Fibroblast of lung (primary cell): ENCODE measurements around the gene SRPK2. TPM values are rescaled to one million over a fixed set of nuclear protein-coding genes. Genes with fewer than 3 reads are reported as not detected.
"Not testable (repeated sequence)": the region's sequence is repeated elsewhere in the genome, so short reads cannot be mapped to it uniquely, and the experiment has no call there.

Source experiments
- DNase-seq, 2 donors: peaks; one replicate each; pipeline versions ENCODE4 v3.0.0 to v3.0.0-alpha.2; 2010; ENCODE audit warnings: low read depth in 2 of 2
- H2AFZ ChIP-seq: 2 replicates; pipeline ENCODE4 v1.5.1; 2012; ENCODE audit warnings: low read length, control low read depth, inconsistent platforms
- H3K27ac ChIP-seq: 2 replicates; pipeline ENCODE4 v1.5.1; 2011; ENCODE audit warnings: low read length, control low read depth; ENCODE audit not compliant: insufficient read depth
- H3K27me3 ChIP-seq: 2 replicates; pipeline ENCODE4 v1.5.1; 2011; ENCODE audit warnings: mild to moderate bottlenecking, low read length; ENCODE audit not compliant: control insufficient read depth, insufficient read depth
- H3K36me3 ChIP-seq: 2 replicates; pipeline ENCODE4 v1.5.1; 2011; ENCODE audit warnings: low read length; ENCODE audit not compliant: control insufficient read depth, insufficient read depth
- H3K4me1 ChIP-seq: 2 replicates; pipeline ENCODE4 v1.5.1; 2011; ENCODE audit warnings: low read length; ENCODE audit not compliant: control insufficient read depth, insufficient read depth; ENCODE audit errors: extremely low read depth
- H3K4me2 ChIP-seq: 2 replicates; pipeline ENCODE4 v1.5.1; 2011; ENCODE audit warnings: low read length, control low read depth; ENCODE audit not compliant: insufficient read depth; ENCODE audit errors: extremely low read depth
- H3K4me3 ChIP-seq, 4 experiments: fragments of 200-600 bp in 1 of 4; sonication (generic) in 1 of 4; replicated peaks in 1 of 4; 2 replicates each; pipeline ENCODE4 v1.5.1; 2011 to 2016; ENCODE audit warnings: low read length in 4 of 4, low read depth in 3 of 4, mild to moderate bottlenecking in 3 of 4, control low read depth in 2 of 4, inconsistent platforms in 1 of 4, mixed read lengths in 1 of 4; ENCODE audit not compliant: insufficient read depth in 1 of 4; ENCODE audit errors: control extremely low read depth in 1 of 4
- H3K79me2 ChIP-seq: 2 replicates; pipeline ENCODE4 v1.5.1; 2012; ENCODE audit warnings: mild to moderate bottlenecking, low read length, inconsistent platforms; ENCODE audit not compliant: control insufficient read depth, insufficient read depth
- H3K9ac ChIP-seq: 2 replicates; pipeline ENCODE4 v1.5.1; 2011; ENCODE audit warnings: mild to moderate bottlenecking, low read length, control low read depth; ENCODE audit not compliant: insufficient read depth
- H3K9me3 ChIP-seq: 2 replicates; pipeline ENCODE4 v1.5.1; 2012; ENCODE audit warnings: low read depth, low read length; ENCODE audit not compliant: control insufficient read depth, insufficient read depth
- H4K20me1 ChIP-seq: 2 replicates; pipeline ENCODE4 v1.5.1; 2011; ENCODE audit warnings: low read length; ENCODE audit not compliant: control insufficient read depth, insufficient read depth; ENCODE audit errors: extremely low read depth
- CTCF ChIP-seq, 2 donors: IDR thresholded peaks in 1 of 2; conservative IDR thresholded peaks in 1 of 2; 1 replicate in 1 of 2; 2 replicates in 1 of 2; pipeline ENCODE4 v1.5.1; 2011 to 2012; ENCODE audit warnings: low read length in 2 of 2, control low read depth in 1 of 2, inconsistent platforms in 1 of 2, low read depth in 1 of 2, mild to moderate bottlenecking in 1 of 2
- EZH2 ChIP-seq: IDR thresholded peaks from 2 replicates; pipeline ENCODE4 v1.5.1; 2012; ENCODE audit warnings: low read length, control low read depth, mild to moderate bottlenecking; ENCODE audit errors: missing control alignments
- polyA plus RNA-seq, 2 donors: library from polyadenylated mRNA; depleted of rRNA in 1 of 2; stranded (reverse) in 1 of 2; unstranded in 1 of 2; fragments of >200 nt; gene quantifications; 2 replicates each; pipeline ENCODE4 v1.2.1, GENCODE V29; 2011 to 2012; ENCODE audit warnings: missing spikeins in 1 of 2
- total RNA-seq: library from RNA; depleted of rRNA; stranded (reverse); fragments of >200 nt; gene quantifications from 2 replicates; pipeline ENCODE4 v1.2.1, GENCODE V29; 2014

Gene SRPK2
- total and polyA plus RNA-seq, 2 donors (not counting 1 experiment from before 2014, with no cell fraction given) = 27.8 to 61.8 TPM

GRCh38 chr7:105360149-105360548 is 28.6 kb downstream of the SRPK2 start:
- not testable (repeated sequence) for H2AFZ ChIP-seq, DNase-seq, H3K27ac ChIP-seq, H3K27me3 ChIP-seq, H3K4me3 ChIP-seq, H3K9me3 ChIP-seq, H3K9ac ChIP-seq, H4K20me1 ChIP-seq, H3K36me3 ChIP-seq, H3K4me1 ChIP-seq, H3K4me2 ChIP-seq
- peaks cover 17% of the 10 kb centered on the region for H3K79me2 ChIP-seq

DNA sequence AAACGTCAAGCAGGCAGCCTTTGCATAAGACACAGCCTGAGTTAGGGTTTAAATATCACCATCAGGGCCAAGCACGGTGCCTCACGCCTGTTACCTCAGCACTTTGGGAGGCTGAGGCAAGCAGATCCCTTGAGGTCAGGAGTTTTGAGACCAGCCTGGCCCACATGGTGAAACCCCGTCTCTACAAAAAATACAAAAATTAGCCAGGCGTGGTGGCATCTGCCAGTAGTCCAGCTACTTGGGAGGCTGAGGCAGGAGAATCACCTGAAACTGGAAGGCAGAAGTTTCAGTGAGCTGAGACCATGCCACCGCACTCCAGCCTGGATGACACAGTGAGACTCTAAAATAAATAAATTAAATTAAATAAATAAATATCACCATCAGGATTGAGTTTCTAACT is 33.0 kb downstream of the SRPK2 start:
- no peaks in the 10 kb centered on the region for H4K20me1 ChIP-seq
- H3K79me2 ChIP-seq = peaks cover 34% of the 10 kb centered on the region
- H3K9ac ChIP-seq = no peak overlapping the region
- no peak for DNase-seq
- H3K27ac ChIP-seq = no peak overlapping the region
- peaks cover 20% of the 10 kb centered on the region for H3K4me1 ChIP-seq
- no peaks in the 10 kb centered on the region for H3K27me3 ChIP-seq
- H3K4me3 ChIP-seq = no peak overlapping the region
- H3K36me3 ChIP-seq = no peaks in the 10 kb centered on the region
- H3K9me3 ChIP-seq = no peaks in the 10 kb centered on the region
- no peak for TF ChIP-seq EZH2
- TF ChIP-seq CTCF (conservative IDR thresholded peaks at IDR 0.05 in 1 of 2, IDR thresholded peaks at IDR 0.05 in 1 of 2; ENCODE audit: low read depth in 1 of 2, low read length in 2 of 2) = no peak
- H3K4me2 ChIP-seq = no peak overlapping the region
- no peak overlapping the region for H2AFZ ChIP-seq

DNA sequence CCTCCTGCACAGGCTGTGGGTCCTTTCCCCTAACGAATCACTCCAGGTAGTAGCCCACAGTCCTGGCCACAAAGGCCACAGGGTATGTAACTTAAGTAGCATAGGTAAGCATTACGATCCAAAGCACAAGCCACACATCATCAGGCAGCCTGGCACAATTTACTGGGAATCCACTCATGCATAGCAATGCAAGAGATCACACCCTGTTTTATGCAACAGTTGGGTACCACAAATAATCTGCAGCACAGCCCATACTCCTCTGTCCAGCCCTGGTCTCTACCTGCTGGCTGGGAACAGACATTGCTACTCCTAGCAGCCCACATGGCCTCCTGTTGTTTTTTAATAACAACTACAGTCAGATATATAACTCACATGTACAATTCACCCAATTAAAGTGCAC is 34.3 kb downstream of the SRPK2 start:
- H3K4me3 ChIP-seq = no peak overlapping the region
- no peak overlapping the region for H3K9ac ChIP-seq
- H3K27ac ChIP-seq = no peak overlapping the region
- H3K79me2 ChIP-seq = peaks cover 40% of the 10 kb centered on the region
- no peaks in the 10 kb centered on the region for H3K9me3 ChIP-seq
- H3K36me3 ChIP-seq = no peaks in the 10 kb centered on the region
- no peaks in the 10 kb centered on the region for H4K20me1 ChIP-seq
- TF ChIP-seq EZH2 (no peak), CTCF (conservative IDR thresholded peaks at IDR 0.05 in 1 of 2, IDR thresholded peaks at IDR 0.05 in 1 of 2; ENCODE audit: low read depth in 1 of 2, low read length in 2 of 2) (no peak)
- H3K27me3 ChIP-seq = no peaks in the 10 kb centered on the region
- H2AFZ ChIP-seq = no peak overlapping the region
- DNase-seq = no peak
- no peak overlapping the region for H3K4me2 ChIP-seq
- peaks cover 20% of the 10 kb centered on the region for H3K4me1 ChIP-seq
